CD4-positive, alpha-beta memory T cell (primary cell): Measurements from ENCODE around the gene RNF168. TPM values are rescaled to one million over a fixed set of nuclear protein-coding genes. Genes with fewer than 3 reads are reported as not detected.
"Not testable (repeated sequence)": the region's sequence is repeated elsewhere in the genome, so short reads cannot be mapped to it uniquely, and the experiment has no call there.

Experiments
- CTCF ChIA-PET: fragments of 350-600 bp; sonication (Branson Sonifier 250); formaldehyde crosslinking; loops from one replicate; lab custom pipeline; 2021; ENCODE audit warnings: inconsistent platforms; ENCODE audit not compliant: partially characterized antibody; lab: Charles Lee
- POLR2A ChIA-PET: fragments of 350-600 bp; sonication (Branson Sonifier 250); formaldehyde crosslinking; loops from one replicate; lab custom pipeline; 2021; ENCODE audit not compliant: partially characterized antibody; lab: Charles Lee
- DNase-seq, 5 donors: peaks; one replicate each; pipeline versions ENCODE4 v3.0.0 to v3.0.0-alpha.2; 2020 to 2022; ENCODE audit warnings: mixed read lengths in 1 of 5
- H3K27ac ChIP-seq: one replicate; pipeline ENCODE4 v1.7.0; 2013; ENCODE audit warnings: low read depth, low read length
- H3K27me3 ChIP-seq: 2 replicates; pipeline ENCODE4 v1.7.0; 2013; ENCODE audit warnings: mild to moderate bottlenecking, low read length, moderate library complexity; ENCODE audit not compliant: insufficient read depth
- H3K36me3 ChIP-seq: 2 replicates; pipeline ENCODE4 v1.7.0; 2013; ENCODE audit warnings: mild to moderate bottlenecking, low read length, moderate library complexity; ENCODE audit not compliant: insufficient read depth
- H3K4me1 ChIP-seq: 2 replicates; pipeline ENCODE4 v1.7.0; 2013; ENCODE audit warnings: mild to moderate bottlenecking, low read length, moderate library complexity; ENCODE audit not compliant: insufficient read depth
- H3K4me3 ChIP-seq, 2 donors: one replicate each; pipeline ENCODE4 v1.7.0; 2013; ENCODE audit warnings: low read length in 2 of 2, mild to moderate bottlenecking in 1 of 2
- H3K9me3 ChIP-seq, 2 donors: one replicate each; pipeline ENCODE4 v1.7.0; 2013; ENCODE audit warnings: low read length in 2 of 2, control low read depth in 1 of 2; ENCODE audit not compliant: control insufficient read depth in 1 of 2
- H3K27ac Mint-ChIP-seq, 7 donors: one replicate each; pipeline ENCODE4 v1.8.0; 2020 to 2021; ENCODE audit warnings: mixed read lengths in 7 of 7, mild to moderate bottlenecking in 6 of 7, inconsistent platforms in 3 of 7, moderate library complexity in 3 of 7
- H3K27me3 Mint-ChIP-seq, 2 donors: one replicate each; pipeline ENCODE4 v1.8.0; 2020 to 2021; ENCODE audit warnings: mixed read lengths in 2 of 2
- H3K36me3 Mint-ChIP-seq, 2 donors: one replicate each; pipeline ENCODE4 v1.8.0; 2020 to 2021; ENCODE audit warnings: mixed read lengths in 2 of 2, inconsistent platforms in 1 of 2, mild to moderate bottlenecking in 1 of 2
- H3K4me1 Mint-ChIP-seq, 4 donors: one replicate each; pipeline ENCODE4 v1.8.0; 2020 to 2021; ENCODE audit warnings: mixed read lengths in 4 of 4, mild to moderate bottlenecking in 1 of 4
- H3K4me3 Mint-ChIP-seq, 8 donors: one replicate each; pipeline ENCODE4 v1.8.0; 2020 to 2021; ENCODE audit warnings: mixed read lengths in 8 of 8, mild to moderate bottlenecking in 7 of 8, moderate library complexity in 6 of 8, inconsistent platforms in 3 of 8
- H3K9me3 Mint-ChIP-seq, 8 donors: one replicate each; pipeline ENCODE4 v1.8.0; 2020 to 2021; ENCODE audit warnings: mixed read lengths in 8 of 8, mild to moderate bottlenecking in 5 of 8, inconsistent platforms in 3 of 8, moderate library complexity in 1 of 8
- intact Hi-C: fragments of 100-400 bp; cut with micrococcal nuclease; formaldehyde crosslinking; loops from one replicate; pipeline ENCODE4 v1.15.1; 2023
- polyA plus RNA-seq, 2 donors: library from polyadenylated mRNA; unstranded; fragments of 300-500 nt; fragmentation: Illumina TruSeq; gene quantifications; one replicate each; pipeline ENCODE4 v1.2.3, GENCODE V29; 2021
- total RNA-seq, 2 experiments: library from RNA; stranded (reverse); gene quantifications; one replicate each; pipeline ENCODE4 v1.2.3, GENCODE V29; 2021

Gene RNF168
- total and polyA plus RNA-seq, 4 experiments from 2014 or later, result 6.0 to 76.4 (median 44.3) TPM

DNA sequence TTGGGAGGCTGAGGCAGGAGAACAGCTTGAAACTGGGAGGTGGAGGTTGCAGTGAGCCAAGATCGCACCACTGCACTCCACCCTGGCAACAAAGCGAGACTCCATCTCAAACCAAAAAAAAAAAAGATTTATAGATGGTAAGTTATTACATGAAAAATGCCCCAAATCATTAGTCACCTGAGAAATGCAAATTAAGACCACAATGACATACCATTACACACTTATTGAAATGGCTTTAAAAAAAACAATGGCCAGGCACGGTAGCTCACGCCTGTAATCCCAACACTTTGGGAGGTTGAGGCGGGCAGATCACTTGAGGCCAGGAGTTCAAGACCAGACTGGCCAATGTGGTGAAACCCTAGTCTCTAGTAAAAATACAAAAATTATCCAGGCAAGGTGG, 81.9 kb downstream of the RNF168 start:
- H3K36me3 ChIP-seq, H3K9me3 Mint-ChIP-seq, H3K27ac Mint-ChIP-seq, H3K9me3 ChIP-seq, H3K27ac ChIP-seq, DNase-seq, H3K4me3 Mint-ChIP-seq, H3K27me3 ChIP-seq, H3K27me3 Mint-ChIP-seq, H3K4me3 ChIP-seq, intact Hi-C loops: not testable (repeated sequence)
- CTCF ChIA-PET, result interaction anchor here (0.7 to 1.4 kb wide), 2 partner anchors 107 to 164 kb away, joined by 3 read pairs; no protein-coding TSS in a partner anchor
- H3K36me3 Mint-ChIP-seq, result peaks cover 3 to 15% of the 10 kb centered on the region in 2 donors
- POLR2A ChIA-PET, result interaction anchor here (0.6 kb wide), 1 partner anchor 44 kb away, joined by 3 read pairs; no protein-coding TSS in a partner anchor
- peaks cover 10% of the 10 kb centered on the region for H3K4me1 ChIP-seq
- peaks cover 40 to 73% (median 49%) of the 10 kb centered on the region in 4 donors for H3K4me1 Mint-ChIP-seq

DNA sequence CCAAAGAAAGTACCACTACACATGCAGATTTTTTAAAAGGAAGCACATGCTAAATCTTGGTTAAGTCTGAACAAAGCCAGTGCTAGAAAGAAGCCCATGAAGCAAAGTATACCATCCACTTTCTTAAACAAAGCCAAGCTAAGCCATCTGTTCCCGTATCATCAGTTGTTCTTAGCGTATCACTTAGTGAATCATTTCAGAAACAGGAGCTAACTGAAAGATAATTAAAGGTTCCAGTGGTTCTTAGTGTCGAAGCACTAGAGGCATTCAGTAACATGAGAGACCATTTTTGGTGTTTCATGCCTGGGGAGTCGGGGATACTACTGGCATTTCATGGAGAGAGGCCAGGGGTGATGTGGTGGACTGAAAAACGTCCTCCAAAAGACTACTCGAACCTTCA, 84.2 kb downstream of the RNF168 start:
- peaks cover 40 to 70% (median 49%) of the 10 kb centered on the region in 4 donors for H3K4me1 Mint-ChIP-seq
- no peak overlapping the region for H3K27ac ChIP-seq
- POLR2A ChIA-PET, result no interaction called here
- CTCF ChIA-PET, result interaction anchor here (1.5 kb wide), 1 partner anchor 103 kb away, joined by 3 read pairs; no protein-coding TSS in a partner anchor
- no peaks in the 10 kb centered on the region for H3K27me3 Mint-ChIP-seq
- H3K36me3 ChIP-seq, result no peaks in the 10 kb centered on the region
- no peaks in the 10 kb centered on the region for H3K27me3 ChIP-seq
- H3K4me3 Mint-ChIP-seq, result no peak overlapping the region
- H3K4me1 ChIP-seq, result peaks cover 17% of the 10 kb centered on the region
- peak overlapping the region in 1 of 7 donors; percentile 23 for H3K27ac Mint-ChIP-seq
- DNase-seq, result no peak
- H3K4me3 ChIP-seq, result no peak overlapping the region
- no peaks in the 10 kb centered on the region for H3K9me3 Mint-ChIP-seq
- H3K9me3 ChIP-seq, result no peaks in the 10 kb centered on the region
- intact Hi-C loops, result no loop called here
- H3K36me3 Mint-ChIP-seq, result peaks cover 6% of the 10 kb centered on the region in 2 donors

Other genes with a start within 250 kb of the RNF168 start
- 10 to 100 TPM; 70.1 to 73.7 TPM for gene PCYT1A, start 216.0 kb downstream of the RNF168 start, total RNA-seq
- gene PCYT1A, start 216.0 kb downstream of the RNF168 start, polyA plus RNA-seq, result 10 to 100 TPM; 11.0 to 25.5 TPM
- 1 to 10 TPM; 6.0 to 7.4 TPM for gene DYNLT2B, start 185.5 kb downstream of the RNF168 start, total RNA-seq
- 10 to 100 TPM; 18.5 to 31.1 TPM for gene DYNLT2B, start 185.5 kb downstream of the RNF168 start, polyA plus RNA-seq
- 1 to 10 TPM; 2.4 to 2.6 TPM for gene TM4SF19, start 165.4 kb downstream of the RNF168 start, total RNA-seq
- under 1 TPM in 1 of 2 donors, not detected in 1; 0.11 TPM for gene TM4SF19, start 165.4 kb downstream of the RNF168 start, polyA plus RNA-seq
- 10 to 100 TPM; 72.6 to 90.8 TPM for gene UBXN7, start 71.3 kb downstream of the RNF168 start, total RNA-seq
- gene UBXN7, start 71.3 kb downstream of the RNF168 start, polyA plus RNA-seq, result 10 to 100 TPM; 16.8 to 31.6 TPM
- not detected for gene SMCO1, start 11.6 kb upstream of the RNF168 start, total RNA-seq
- gene SMCO1, start 11.6 kb upstream of the RNF168 start, polyA plus RNA-seq, result not detected
- gene WDR53, start 64.8 kb upstream of the RNF168 start, total RNA-seq, result 10 to 100 TPM; 37.5 to 38.7 TPM
- gene WDR53, start 64.8 kb upstream of the RNF168 start, polyA plus RNA-seq, result 10 to 100 TPM; 25.8 to 33.0 TPM
- gene FBXO45, start 64.9 kb upstream of the RNF168 start, total RNA-seq, result 10 to 100 TPM; 10.9 to 12.0 TPM
- gene FBXO45, start 64.9 kb upstream of the RNF168 start, polyA plus RNA-seq, result 1 to 10 TPM; 3.0 to 5.4 TPM
- 10 to 100 TPM; 18.7 to 20.0 TPM for gene NRROS, start 135.9 kb upstream of the RNF168 start, total RNA-seq
- 1 to 10 TPM; 4.6 to 5.0 TPM for gene NRROS, start 135.9 kb upstream of the RNF168 start, polyA plus RNA-seq
- gene CEP19, start 208.5 kb upstream of the RNF168 start, total RNA-seq, result 1 to 10 TPM; 7.8 to 8.2 TPM
- gene CEP19, start 208.5 kb upstream of the RNF168 start, polyA plus RNA-seq, result 10 to 100 TPM in 1 of 2 donors, 1 to 10 TPM in 1; 5.4 to 10.8 TPM
- 10 to 100 TPM; 19.1 to 23.7 TPM for gene PIGX, start 208.6 kb upstream of the RNF168 start, total RNA-seq
- 10 to 100 TPM; 34.1 to 37.4 TPM for gene PIGX, start 208.6 kb upstream of the RNF168 start, polyA plus RNA-seq
- 10 to 100 TPM; 80.4 to 97.4 TPM for gene PAK2, start 236.1 kb upstream of the RNF168 start, total RNA-seq
- 10 to 100 TPM; 29.1 to 39.4 TPM for gene PAK2, start 236.1 kb upstream of the RNF168 start, polyA plus RNA-seq